IMR-90 (cell line): ENCODE measurements around the gene PAM. TPM values are rescaled to one million over a fixed set of nuclear protein-coding genes. Genes with fewer than 3 reads are reported as not detected.

Experiments
- ATAC-seq: fragments of 200-7000 bp; cut with Tn5 transposase; 2 replicates; pipeline ENCODE4 v1.9.1; 2020; ENCODE audit warnings: low read depth, mild to moderate bottlenecking, moderate library complexity
- BruUV-seq: library from RNA; stranded (reverse); fragments of 400-500 nt; replicated peaks from 2 replicates; lab custom pipeline; 2021; lab: Mats Ljungman, UMichigan
- CTCF ChIA-PET: fragments of 300-600 bp; formaldehyde crosslinking; extraction: SDS; loops from one replicate; lab custom pipeline; 2021; ENCODE audit warnings: antibody characterized with exemption; lab: Yijun Ruan, JAX
- POLR2A ChIA-PET: fragments of 300-600 bp; sonication (Branson Sonifier 250); formaldehyde crosslinking; loops from one replicate; lab custom pipeline; 2022; ENCODE audit warnings: antibody characterized with exemption; ENCODE audit not compliant: unreplicated experiment; lab: Charles Lee
- DNase-seq: peaks from one replicate; pipeline ENCODE4 v3.0.0; 2013
- H2AFZ ChIP-seq: replicated peaks from 2 replicates; pipeline ENCODE3; 2013; ENCODE audit warnings: low read length, mild to moderate bottlenecking; ENCODE audit not compliant: poor library complexity
- H2AK5ac ChIP-seq: 2 replicates; pipeline ENCODE4 v1.6.1; 2013; ENCODE audit warnings: low read depth, low read length, inconsistent platforms
- H2AK9ac ChIP-seq: replicated peaks from 2 replicates; pipeline ENCODE3; 2013; ENCODE audit warnings: mild to moderate bottlenecking, low read depth, low read length, moderate library complexity; ENCODE audit not compliant: poor library complexity
- H2BK120ac ChIP-seq: 2 replicates; pipeline ENCODE4 v1.6.1; 2013; ENCODE audit warnings: low read depth, low read length, inconsistent platforms
- H2BK15ac ChIP-seq: 3 replicates; pipeline ENCODE4 v1.6.1; 2013; ENCODE audit warnings: low read depth, low read length, inconsistent platforms
- H2BK20ac ChIP-seq: 2 replicates; pipeline ENCODE4 v1.6.1; 2013; ENCODE audit warnings: low read depth, mild to moderate bottlenecking, inconsistent platforms, low read length, moderate library complexity
- H2BK5ac ChIP-seq: 2 replicates; pipeline ENCODE4 v1.6.1; 2013; ENCODE audit warnings: mild to moderate bottlenecking, low read depth, low read length, inconsistent platforms; ENCODE audit not compliant: poor library complexity, severe bottlenecking
- H3K14ac ChIP-seq: replicated peaks from 2 replicates; pipeline ENCODE4 v1.6.1; 2013; ENCODE audit warnings: low read depth, low read length, inconsistent platforms
- H3K18ac ChIP-seq: 2 replicates; pipeline ENCODE4 v1.6.1; 2013; ENCODE audit warnings: low read depth, low read length, control low read depth
- H3K23ac ChIP-seq: 2 replicates; pipeline ENCODE4 v1.6.1; 2013; ENCODE audit warnings: low read depth, low read length, inconsistent platforms
- H3K27ac ChIP-seq: 2 replicates; pipeline ENCODE4 v1.5.1; 2013; ENCODE audit warnings: mild to moderate bottlenecking, control low read depth, low read length; ENCODE audit not compliant: insufficient read depth
- H3K27me3 ChIP-seq: 2 replicates; pipeline ENCODE4 v1.6.1; 2013; ENCODE audit warnings: low read length; ENCODE audit not compliant: control insufficient read depth, insufficient read depth
- H3K36me3 ChIP-seq: 2 replicates; pipeline ENCODE4 v1.6.1; 2013; ENCODE audit warnings: low read length, mixed read lengths; ENCODE audit not compliant: control insufficient read depth, insufficient read depth
- H3K4ac ChIP-seq: 2 replicates; pipeline ENCODE4 v1.6.1; 2013; ENCODE audit warnings: low read depth, low read length, inconsistent platforms
- H3K4me1 ChIP-seq: 2 replicates; pipeline ENCODE4 v1.6.1; 2013; ENCODE audit warnings: low read length, mixed read lengths; ENCODE audit not compliant: control insufficient read depth, insufficient read depth
- H3K4me2 ChIP-seq: 2 replicates; pipeline ENCODE4 v1.6.1; 2013; ENCODE audit warnings: low read depth, mild to moderate bottlenecking, control low read depth, low read length, moderate library complexity
- H3K4me3 ChIP-seq: 2 replicates; pipeline ENCODE4 v1.5.1; 2013; ENCODE audit warnings: low read depth, mild to moderate bottlenecking, control low read depth, low read length, moderate library complexity; ENCODE audit not compliant: insufficient read depth
- H3K56ac ChIP-seq: 2 replicates; pipeline ENCODE4 v1.6.1; 2013; ENCODE audit warnings: low read length, inconsistent platforms; ENCODE audit not compliant: insufficient read depth; ENCODE audit errors: extremely low read depth
- H3K79me1 ChIP-seq, 2 experiments: 2 replicates each; pipeline ENCODE4 v1.6.1; 2013; ENCODE audit warnings: low read length in 2 of 2, inconsistent platforms in 1 of 2, low read depth in 1 of 2
- H3K9ac ChIP-seq: 2 replicates; pipeline ENCODE4 v1.6.1; 2013; ENCODE audit warnings: low read depth, low read length, control low read depth
- H3K9me1 ChIP-seq: 2 replicates; pipeline ENCODE4 v1.6.1; 2013; ENCODE audit warnings: low read length, inconsistent platforms; ENCODE audit not compliant: insufficient read depth
- H3K9me3 ChIP-seq: 2 replicates; pipeline ENCODE4 v1.6.1; 2013; ENCODE audit warnings: low read length; ENCODE audit not compliant: control insufficient read depth, insufficient read depth
- H4K20me1 ChIP-seq: 2 replicates; pipeline ENCODE4 v1.6.1; 2013; ENCODE audit warnings: low read length, inconsistent platforms; ENCODE audit not compliant: insufficient read depth
- H4K5ac ChIP-seq: 2 replicates; pipeline ENCODE4 v1.6.1; 2013; ENCODE audit warnings: mild to moderate bottlenecking, low read depth, low read length, control low read depth
- H4K8ac ChIP-seq, 2 experiments: 2 replicates each; pipeline ENCODE4 v1.6.1; 2013; ENCODE audit warnings: low read depth in 2 of 2, low read length in 2 of 2, control low read depth in 1 of 2, inconsistent platforms in 1 of 2
- H4K91ac ChIP-seq: 2 replicates; pipeline ENCODE4 v1.6.1; 2013; ENCODE audit warnings: low read depth, low read length, inconsistent platforms; ENCODE audit not compliant: insufficient read depth
- BHLHE40 ChIP-seq: fragments of 150-350 bp; IDR thresholded peaks from 2 replicates; pipeline ENCODE4 v1.6.1; 2016; ENCODE audit warnings: mild to moderate bottlenecking, low read depth, low read length
- CEBPB ChIP-seq: IDR thresholded peaks from 2 replicates; pipeline ENCODE4 v1.6.1; 2012; ENCODE audit warnings: low read depth, low read length, improper control_type of control experiment
- CHD1 ChIP-seq: IDR thresholded peaks from 2 replicates; pipeline ENCODE4 v1.6.1; 2012; ENCODE audit warnings: low read depth, low read length, improper control_type of control experiment
- FOS ChIP-seq: fragments of 150-350 bp; IDR thresholded peaks from 2 replicates; pipeline ENCODE4 v1.6.1; 2016; ENCODE audit warnings: low read depth, low read length
- MAFK ChIP-seq: IDR thresholded peaks from 2 replicates; pipeline ENCODE4 v1.6.1; 2012; ENCODE audit warnings: low read depth, low read length, improper control_type of control experiment
- MAZ ChIP-seq: IDR thresholded peaks from 2 replicates; pipeline ENCODE4 v1.6.1; 2012; ENCODE audit warnings: low read depth, mild to moderate bottlenecking, low read length, improper control_type of control experiment, moderate library complexity, borderline replicate concordance
- MXI1 ChIP-seq: IDR thresholded peaks from 2 replicates; pipeline ENCODE4 v1.6.1; 2012; ENCODE audit warnings: low read depth, mild to moderate bottlenecking, low read length, moderate library complexity, borderline replicate concordance
- NFE2L2 ChIP-seq: fragments of 150-350 bp; IDR thresholded peaks from 2 replicates; pipeline ENCODE4 v1.6.1; 2016; ENCODE audit warnings: low read depth, mild to moderate bottlenecking, low read length
- POLR2A ChIP-seq: IDR thresholded peaks from 2 replicates; pipeline ENCODE4 v1.6.1; 2012; ENCODE audit warnings: mild to moderate bottlenecking, low read depth, low read length
- RAD21 ChIP-seq: IDR thresholded peaks from 2 replicates; pipeline ENCODE4 v1.6.1; 2012; ENCODE audit warnings: low read length, improper control_type of control experiment
- RCOR1 ChIP-seq: IDR thresholded peaks from 2 replicates; pipeline ENCODE4 v1.6.1; 2012; ENCODE audit warnings: mild to moderate bottlenecking, low read length, improper control_type of control experiment; ENCODE audit not compliant: insufficient replicate concordance
- RFX5 ChIP-seq: IDR thresholded peaks from 2 replicates; pipeline ENCODE4 v1.8.0; 2012; ENCODE audit warnings: low read depth, mild to moderate bottlenecking, low read length, moderate library complexity
- SMC3 ChIP-seq: fragments of 150-350 bp; IDR thresholded peaks from 2 replicates; pipeline ENCODE4 v1.6.1; 2016; ENCODE audit warnings: low read depth, mild to moderate bottlenecking, antibody characterized with exemption, low read length, moderate library complexity
- WGBS, 2 experiments: methylation state at CpG; one replicate each; pipeline versions ENCODE4 v1.1.5 to v1.1.7; 2013; ENCODE audit warnings: missing lambda C conversion rate in 2 of 2; ENCODE audit not compliant: insufficient read length in 1 of 2; ENCODE audit errors: extremely low coverage in 2 of 2; 5-methylcytosine and 5-hydroxymethylcytosine counted together
- dilution Hi-C: fragments of 300-500 bp; cut with HindIII; formaldehyde crosslinking; loops from one replicate; pipeline ENCODE4 v1.14.3; 2018; ENCODE audit warnings: low sequenced_read_pairs; ENCODE audit not compliant: unreplicated experiment
- in situ Hi-C: fragments of 300-500 bp; cut with MboI; formaldehyde crosslinking; loops from 3 replicates; pipeline ENCODE4 v1.14.3; 2019; ENCODE audit warnings: low sequenced_read_pairs, inconsistent platforms, mixed read lengths
- intact Hi-C: fragments of 100-400 bp; cut with micrococcal nuclease; formaldehyde crosslinking; loops from 2 replicates; pipeline ENCODE4 v1.10.0; 2022
- polyA plus RNA-seq, 3 experiments: library from polyadenylated mRNA; depleted of rRNA; stranded (reverse); fragments of >200 nt; gene quantifications; 2 replicates each; pipeline ENCODE4 v1.2.3, GENCODE V29; 2012; ENCODE audit warnings: low replicate concordance in 1 of 3
- total RNA-seq: library from RNA; depleted of rRNA; stranded (reverse); fragments of >200 nt; gene quantifications from 2 replicates; pipeline ENCODE4 v1.2.3, GENCODE V29; 2012
- TF ChIP-seq, protein P1 (sequence below): fragments of 150-350 bp; IDR thresholded peaks from 2 replicates; pipeline ENCODE4 v1.6.1; 2017; ENCODE audit warnings: mild to moderate bottlenecking, antibody characterized with exemption, low read length, low read depth
- TF ChIP-seq, protein P2 (sequence below): fragments of 150-350 bp; IDR thresholded peaks from 2 replicates; pipeline ENCODE4 v1.6.1; 2016; ENCODE audit warnings: low read depth, mild to moderate bottlenecking, low read length, moderate library complexity, borderline replicate concordance
- TF ChIP-seq, protein P3 (sequence below): conservative IDR thresholded peaks from 2 replicates; pipeline ENCODE4 v1.5.1; 2012; ENCODE audit warnings: mild to moderate bottlenecking, low read depth, low read length, improper control_type of control experiment

PAM gene
- total and polyA plus RNA-seq, 2 of the 4 experiments (the other 2 are of a cell fraction), result 115 to 179 TPM

DNA sequence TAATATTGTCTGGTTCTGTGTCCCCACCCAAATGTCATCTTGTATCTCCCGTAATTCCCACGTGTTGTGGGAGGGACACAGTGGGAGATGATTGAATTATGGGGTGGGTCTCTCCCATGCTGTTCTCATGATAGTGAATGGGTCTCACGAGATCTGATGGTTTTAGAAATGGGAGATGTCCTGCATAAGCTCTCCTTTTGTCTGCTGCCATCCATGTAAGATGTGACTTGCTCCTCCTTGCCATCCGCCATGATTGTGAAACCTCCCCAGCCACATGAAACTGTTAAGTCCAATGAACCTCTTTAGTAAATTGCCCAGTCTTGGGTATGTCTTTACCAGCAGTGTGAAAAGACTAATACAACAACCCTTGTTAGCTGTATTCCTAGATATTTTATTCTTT, 320.3 kb downstream of the PAM start:
- H3K27me3 ChIP-seq, result no peaks in the 10 kb centered on the region
- H3K18ac ChIP-seq, result no peak overlapping the region
- H3K4me2 ChIP-seq, result no peak overlapping the region
- no peaks in the 10 kb centered on the region for H4K20me1 ChIP-seq
- no peaks in the 10 kb centered on the region for H3K79me1 ChIP-seq
- H3K56ac ChIP-seq, result no peak overlapping the region
- H2AFZ ChIP-seq, result no peak overlapping the region
- no peak overlapping the region for H3K9ac ChIP-seq
- no peak for DNase-seq
- ATAC-seq, result no peak
- dilution Hi-C loops (no loop called here), in situ Hi-C loops (no loop called here), intact Hi-C loops (no loop called here)
- ChIA-PET CTCF (interaction anchor here (0.9 kb wide), 1 partner anchor 9 kb away, joined by 3 read pairs; no protein-coding TSS in a partner anchor), POLR2A (no interaction called here)
- no TSS peak for BruUV-seq
- H4K8ac ChIP-seq, result no peak overlapping the region
- no peaks in the 10 kb centered on the region for H3K4me1 ChIP-seq
- H3K4ac ChIP-seq, result no peak overlapping the region
- H3K4me3 ChIP-seq, result no peak overlapping the region
- no peak for TF ChIP-seq RCOR1
- no peak for TF ChIP-seq MXI1
- no peak for TF ChIP-seq RAD21
- TF ChIP-seq, protein P1, sequence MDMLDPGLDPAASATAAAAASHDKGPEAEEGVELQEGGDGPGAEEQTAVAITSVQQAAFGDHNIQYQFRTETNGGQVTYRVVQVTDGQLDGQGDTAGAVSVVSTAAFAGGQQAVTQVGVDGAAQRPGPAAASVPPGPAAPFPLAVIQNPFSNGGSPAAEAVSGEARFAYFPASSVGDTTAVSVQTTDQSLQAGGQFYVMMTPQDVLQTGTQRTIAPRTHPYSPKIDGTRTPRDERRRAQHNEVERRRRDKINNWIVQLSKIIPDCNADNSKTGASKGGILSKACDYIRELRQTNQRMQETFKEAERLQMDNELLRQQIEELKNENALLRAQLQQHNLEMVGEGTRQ, result no peak
- TF ChIP-seq CEBPB, result no peak
- TF ChIP-seq, protein P2, sequence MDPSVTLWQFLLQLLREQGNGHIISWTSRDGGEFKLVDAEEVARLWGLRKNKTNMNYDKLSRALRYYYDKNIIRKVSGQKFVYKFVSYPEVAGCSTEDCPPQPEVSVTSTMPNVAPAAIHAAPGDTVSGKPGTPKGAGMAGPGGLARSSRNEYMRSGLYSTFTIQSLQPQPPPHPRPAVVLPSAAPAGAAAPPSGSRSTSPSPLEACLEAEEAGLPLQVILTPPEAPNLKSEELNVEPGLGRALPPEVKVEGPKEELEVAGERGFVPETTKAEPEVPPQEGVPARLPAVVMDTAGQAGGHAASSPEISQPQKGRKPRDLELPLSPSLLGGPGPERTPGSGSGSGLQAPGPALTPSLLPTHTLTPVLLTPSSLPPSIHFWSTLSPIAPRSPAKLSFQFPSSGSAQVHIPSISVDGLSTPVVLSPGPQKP, result no peak
- no peak for TF ChIP-seq BHLHE40
- TF ChIP-seq MAZ, result no peak
- TF ChIP-seq RFX5, result no peak
- no peak for TF ChIP-seq CHD1
- no peak for TF ChIP-seq FOS
- no peak for TF ChIP-seq POLR2A
- TF ChIP-seq, protein P3, sequence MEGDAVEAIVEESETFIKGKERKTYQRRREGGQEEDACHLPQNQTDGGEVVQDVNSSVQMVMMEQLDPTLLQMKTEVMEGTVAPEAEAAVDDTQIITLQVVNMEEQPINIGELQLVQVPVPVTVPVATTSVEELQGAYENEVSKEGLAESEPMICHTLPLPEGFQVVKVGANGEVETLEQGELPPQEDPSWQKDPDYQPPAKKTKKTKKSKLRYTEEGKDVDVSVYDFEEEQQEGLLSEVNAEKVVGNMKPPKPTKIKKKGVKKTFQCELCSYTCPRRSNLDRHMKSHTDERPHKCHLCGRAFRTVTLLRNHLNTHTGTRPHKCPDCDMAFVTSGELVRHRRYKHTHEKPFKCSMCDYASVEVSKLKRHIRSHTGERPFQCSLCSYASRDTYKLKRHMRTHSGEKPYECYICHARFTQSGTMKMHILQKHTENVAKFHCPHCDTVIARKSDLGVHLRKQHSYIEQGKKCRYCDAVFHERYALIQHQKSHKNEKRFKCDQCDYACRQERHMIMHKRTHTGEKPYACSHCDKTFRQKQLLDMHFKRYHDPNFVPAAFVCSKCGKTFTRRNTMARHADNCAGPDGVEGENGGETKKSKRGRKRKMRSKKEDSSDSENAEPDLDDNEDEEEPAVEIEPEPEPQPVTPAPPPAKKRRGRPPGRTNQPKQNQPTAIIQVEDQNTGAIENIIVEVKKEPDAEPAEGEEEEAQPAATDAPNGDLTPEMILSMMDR, result no peak
- TF ChIP-seq SMC3, result no peak
- no peak for TF ChIP-seq MAFK
- no peak for TF ChIP-seq NFE2L2
- H2BK15ac ChIP-seq, result no peak overlapping the region
- peaks cover 17% of the 10 kb centered on the region for H3K9me3 ChIP-seq
- H3K27ac ChIP-seq, result no peak overlapping the region
- no peak overlapping the region for H3K14ac ChIP-seq
- H4K91ac ChIP-seq, result no peak overlapping the region
- no peaks in the 10 kb centered on the region for H3K36me3 ChIP-seq
- no peak overlapping the region for H2AK9ac ChIP-seq
- H2BK120ac ChIP-seq, result no peak overlapping the region
- no peak overlapping the region for H2BK20ac ChIP-seq
- no peak overlapping the region for H3K23ac ChIP-seq
- WGBS, 2 experiments, result no CpG with 5 or more reads among the region's 4 CpGs
- no peak overlapping the region for H2AK5ac ChIP-seq
- H3K9me1 ChIP-seq, result no peaks in the 10 kb centered on the region
- no peak overlapping the region for H2BK5ac ChIP-seq
- H4K5ac ChIP-seq, result no peak overlapping the region
